ENCODE measurements around the gene DBNDD1.

The DBNDD1 gene

GRCh38 chr16:90034504-90034903, 15.2 kb upstream of the DBNDD1 start:
- no peak for DNase-seq

GRCh38 chr16:90033387-90033786, 14.1 kb upstream of the DBNDD1 start:
- no peak for DNase-seq

- DNase-seq, result no peak
Measured at GRCh38 chr16:90032674-90033331, 13.5 kb upstream of the DBNDD1 start.

GRCh38 chr16:90031931-90032673, 12.8 kb upstream of the DBNDD1 start:
- no peak for DNase-seq

GRCh38 chr16:90031186-90031930, 12.1 kb upstream of the DBNDD1 start:
- no peak for DNase-seq

GRCh38 chr16:90028985-90029384, 9.7 kb upstream of the DBNDD1 start:
- no peak for DNase-seq

GRCh38 chr16:90027611-90028010, 8.4 kb upstream of the DBNDD1 start:
- DNase-seq, result no peak

GRCh38 chr16:90026135-90026534, 6.9 kb upstream of the DBNDD1 start:
- DNase-seq, result no peak

- no peak for DNase-seq
Measured at GRCh38 chr16:90023078-90023447, 3.8 kb upstream of the DBNDD1 start.

GRCh38 chr16:90022209-90023077, 3.2 kb upstream of the DBNDD1 start:
- DNase-seq, result peak; percentile 70

GRCh38 chr16:90020838-90021382, 1.7 kb upstream of the DBNDD1 start:
- DNase-seq, result no peak

GRCh38 chr16:90020260-90020837, 1.1 kb upstream of the DBNDD1 start:
- peak; percentile 36 for DNase-seq

GRCh38 chr16:90019543-90020259, 445 bp upstream of the DBNDD1 start:
- peak; percentile 57 for DNase-seq

- DNase-seq, result no peak
Measured at GRCh38 chr16:90018297-90018651, 982 bp downstream of the DBNDD1 start.

- DNase-seq, result no peak
Measured at GRCh38 chr16:90016339-90016950, 2.8 kb downstream of the DBNDD1 start.

- DNase-seq, result no peak
Measured at GRCh38 chr16:90015586-90016338, 3.5 kb downstream of the DBNDD1 start.

- DNase-seq, result no peak
Measured at GRCh38 chr16:90012991-90013745, 6.1 kb downstream of the DBNDD1 start.

GRCh38 chr16:90011908-90012501, 7.3 kb downstream of the DBNDD1 start:
- DNase-seq, result no peak

GRCh38 chr16:90011508-90011819, 7.8 kb downstream of the DBNDD1 start:
- DNase-seq, result no peak
